Neural cell (in vitro differentiated cells): ENCODE measurements around the gene PBX1. TPM values are rescaled to one million over a fixed set of nuclear protein-coding genes. Genes with fewer than 3 reads are reported as not detected.
A peak's percentile ranks its signal among the peaks of the same experiment; 100 is the strongest.

Source experiments
- H2AFZ ChIP-seq: fragments of 200-600, 300-800 bp; sonication (generic), shearing (Covaris generic); 2 replicates; pipeline ENCODE4 v1.6.0; 2014; ENCODE audit warnings: low read depth, mild to moderate bottlenecking, antibody characterized with exemption, low read length, moderate library complexity
- H3F3A ChIP-seq: fragments of 200-600 bp; shearing (Covaris generic); 2 replicates; pipeline ENCODE4 v1.6.1; 2016; ENCODE audit warnings: mild to moderate bottlenecking, moderate library complexity, mixed read lengths, antibody characterized with exemption, low read length; ENCODE audit not compliant: insufficient read depth, poor library complexity, severe bottlenecking
- H3K27ac ChIP-seq: fragments of 200-600, 300-800 bp; sonication (generic), shearing (Covaris generic); 2 replicates; pipeline ENCODE4 v1.5.1; 2014; ENCODE audit warnings: mild to moderate bottlenecking, low read length, moderate library complexity
- H3K27me3 ChIP-seq: fragments of 300-800, 200-600 bp; sonication (generic), shearing (Covaris generic); 2 replicates; pipeline ENCODE4 v1.6.0; 2014; ENCODE audit warnings: mild to moderate bottlenecking, low read depth, low read length, moderate library complexity; ENCODE audit not compliant: insufficient read depth
- H3K36me3 ChIP-seq: fragments of 300-800, 200-600 bp; sonication (generic), shearing (Covaris generic); 2 replicates; pipeline ENCODE4 v1.5.1; 2014; ENCODE audit warnings: mild to moderate bottlenecking, antibody characterized with exemption, low read length, moderate library complexity; ENCODE audit not compliant: insufficient read depth
- H3K4me2 ChIP-seq: fragments of 300-800, 200-600 bp; sonication (generic), shearing (Covaris generic); 2 replicates; pipeline ENCODE4 v1.6.0; 2014; ENCODE audit warnings: mild to moderate bottlenecking, low read length
- H3K4me3 ChIP-seq: fragments of 300-800, 200-600 bp; sonication (generic), shearing (Covaris generic); 2 replicates; pipeline ENCODE4 v1.5.1; 2014; ENCODE audit warnings: mild to moderate bottlenecking, low read length, moderate library complexity
- H3K79me2 ChIP-seq: fragments of 200-600 bp; shearing (Covaris generic); replicated peaks from 2 replicates; pipeline ENCODE4 v1.6.0; 2014; ENCODE audit warnings: mild to moderate bottlenecking, low read length, moderate library complexity; ENCODE audit not compliant: insufficient read depth
- H3K9ac ChIP-seq: fragments of 300-800, 200-600 bp; sonication (generic), shearing (Covaris generic); 2 replicates; pipeline ENCODE4 v1.6.1; 2016; ENCODE audit warnings: mild to moderate bottlenecking, low read length, mixed read lengths
- H3K9me2 ChIP-seq: fragments of 200-600 bp; shearing (Covaris generic); 2 replicates; pipeline ENCODE4 v1.6.1; 2016; ENCODE audit warnings: mild to moderate bottlenecking, low read length, mixed read lengths; ENCODE audit not compliant: insufficient read depth
- H3K9me3 ChIP-seq: fragments of 200-600, 300-800 bp; sonication (generic), shearing (Covaris generic); 2 replicates; pipeline ENCODE4 v1.6.1; 2016; ENCODE audit warnings: mild to moderate bottlenecking, mixed run types, low read length, moderate library complexity, mixed read lengths
- H4K20me1 ChIP-seq: fragments of 200-600 bp; shearing (Covaris generic); 2 replicates; pipeline ENCODE4 v1.6.1; 2016; ENCODE audit warnings: mild to moderate bottlenecking, mixed run types; ENCODE audit not compliant: insufficient read depth
- CTCF ChIP-seq: fragments of 450-650 bp; IDR thresholded peaks from 2 replicates; pipeline ENCODE4 v1.5.1; 2014; ENCODE audit warnings: antibody characterized with exemption, mild to moderate bottlenecking, moderate library complexity; ENCODE audit not compliant: poor library complexity, severe bottlenecking
- EP300 ChIP-seq: fragments of 450-650 bp; conservative IDR thresholded peaks from 2 replicates; pipeline ENCODE4 v1.6.1; 2014; ENCODE audit warnings: antibody characterized with exemption, mild to moderate bottlenecking, moderate library complexity; ENCODE audit not compliant: poor library complexity, severe bottlenecking
- EZH2 ChIP-seq: fragments of 200-600, 300-800 bp; shearing (Covaris generic), sonication (generic); IDR thresholded peaks from 2 replicates; pipeline ENCODE4 v1.6.1; 2014; ENCODE audit warnings: antibody characterized with exemption, low read length, borderline replicate concordance, mild to moderate bottlenecking; ENCODE audit not compliant: insufficient read depth, poor library complexity, severe bottlenecking
- MXI1 ChIP-seq: fragments of 450-650 bp; conservative IDR thresholded peaks from 2 replicates; pipeline ENCODE4 v1.6.1; 2014; ENCODE audit warnings: antibody characterized with exemption, mild to moderate bottlenecking; ENCODE audit not compliant: poor library complexity, severe bottlenecking
- POLR2AphosphoS5 ChIP-seq: IDR thresholded peaks from 2 replicates; pipeline ENCODE4 v1.6.1; 2012
- RAD21 ChIP-seq: fragments of 450-650 bp; conservative IDR thresholded peaks from 2 replicates; pipeline ENCODE4 v1.6.1; 2014; ENCODE audit warnings: antibody characterized with exemption, mild to moderate bottlenecking, moderate library complexity
- REST ChIP-seq: IDR thresholded peaks from 2 replicates; pipeline ENCODE4 v1.6.1; 2012; ENCODE audit warnings: borderline replicate concordance
- SMC3 ChIP-seq: fragments of 450-650 bp; conservative IDR thresholded peaks from 2 replicates; pipeline ENCODE4 v1.6.1; 2014; ENCODE audit warnings: antibody characterized with exemption, mild to moderate bottlenecking, moderate library complexity; ENCODE audit not compliant: poor library complexity
- TAF1 ChIP-seq: IDR thresholded peaks from 2 replicates; pipeline ENCODE4 v1.6.1; 2012; ENCODE audit warnings: low read depth
- polyA plus RNA-seq: library from polyadenylated mRNA; depleted of rRNA; stranded (reverse); fragments of >200 nt; gene quantifications from 2 replicates; pipeline ENCODE4 v1.2.3, GENCODE V29; 2014

The PBX1 gene
- polyA plus RNA-seq, 1 donor from 2014 or later, result 42.4 TPM

- no peaks in the 10 kb centered on the region for H4K20me1 ChIP-seq
- H3K9me3 ChIP-seq, result no peaks in the 10 kb centered on the region
- H3K4me3 ChIP-seq, result no peak overlapping the region
- H3K36me3 ChIP-seq, result no peaks in the 10 kb centered on the region
- peaks cover 44% of the 10 kb centered on the region for H3K79me2 ChIP-seq
- H3K27me3 ChIP-seq, result no peaks in the 10 kb centered on the region
- H3K9me2 ChIP-seq, result no peaks in the 10 kb centered on the region
- H2AFZ ChIP-seq, result no peak overlapping the region
- H3K4me2 ChIP-seq, result no peak overlapping the region
- no peak overlapping the region for H3K9ac ChIP-seq
- H3F3A ChIP-seq, result peaks cover 7% of the 10 kb centered on the region
- H3K27ac ChIP-seq, result no peak overlapping the region
- TF ChIP-seq EP300 (no peak), POLR2AphosphoS5 (peak; percentile 42)
Measured at GRCh38 chr1:164739189-164739588, 180.2 kb downstream of the PBX1 start.

GRCh38 chr1:164740000-164740526 lies 181.1 kb downstream of the PBX1 start:
- Histone ChIP-seq H3K27me3 (no peaks in the 10 kb centered on the region), H3F3A (peaks cover 6% of the 10 kb centered on the region), H3K4me2 (no peak overlapping the region), H2AFZ (no peak overlapping the region), H3K79me2 (peaks cover 44% of the 10 kb centered on the region), H3K4me3 (no peak overlapping the region), H3K36me3 (no peaks in the 10 kb centered on the region), H3K9ac (no peak overlapping the region), H4K20me1 (no peaks in the 10 kb centered on the region), H3K27ac (no peak overlapping the region), H3K9me3 (no peaks in the 10 kb centered on the region), H3K9me2 (no peaks in the 10 kb centered on the region)
- TF ChIP-seq POLR2AphosphoS5 (no peak), EZH2 (no peak)

- Histone ChIP-seq H3K27me3 (no peaks in the 10 kb centered on the region), H3F3A (peaks cover 3% of the 10 kb centered on the region), H3K27ac (no peak overlapping the region), H3K4me2 (no peak overlapping the region), H3K9me2 (no peaks in the 10 kb centered on the region), H3K36me3 (no peaks in the 10 kb centered on the region), H2AFZ (no peak overlapping the region), H4K20me1 (no peaks in the 10 kb centered on the region), H3K9ac (no peak overlapping the region), H3K9me3 (no peaks in the 10 kb centered on the region), H3K4me3 (no peak overlapping the region), H3K79me2 (peaks cover 57% of the 10 kb centered on the region)
- no peak for TF ChIP-seq TAF1
Measured at GRCh38 chr1:164742745-164743144, 183.8 kb downstream of the PBX1 start.

- H3K4me3 ChIP-seq, result no peak overlapping the region
- no peak overlapping the region for H3K4me2 ChIP-seq
- no peaks in the 10 kb centered on the region for H4K20me1 ChIP-seq
- no peaks in the 10 kb centered on the region for H3K9me2 ChIP-seq
- no peaks in the 10 kb centered on the region for H3K9me3 ChIP-seq
- no peaks in the 10 kb centered on the region for H3K36me3 ChIP-seq
- peaks cover 3% of the 10 kb centered on the region for H3F3A ChIP-seq
- H3K79me2 ChIP-seq, result peaks cover 60% of the 10 kb centered on the region
- no peak overlapping the region for H3K27ac ChIP-seq
- H3K9ac ChIP-seq, result no peak overlapping the region
- no peaks in the 10 kb centered on the region for H3K27me3 ChIP-seq
- TF ChIP-seq MXI1 (no peak), EP300 (no peak), POLR2AphosphoS5 (no peak), EZH2 (no peak), TAF1 (no peak), RAD21 (no peak), REST (no peak), CTCF (no peak), SMC3 (no peak)
- H2AFZ ChIP-seq, result no peak overlapping the region
Measured at GRCh38 chr1:164743976-164744375, 185.0 kb downstream of the PBX1 start.
